Mesenteric fat pad (tissue), 1 donor: ENCODE data around the gene TRIM8. TPM values are rescaled to one million over a fixed set of nuclear protein-coding genes. Genes with fewer than 3 reads are reported as not detected.

ENCODE experiments used
- DNase-seq: peaks from one replicate; pipeline ENCODE4 v3.0.0-alpha.2; 2020; ENCODE audit warnings: low spot score
- long read RNA-seq: library from polyadenylated mRNA; unstranded; transcript quantifications from one replicate; pipeline ENCODE4 v2.0.0, GENCODE V29; 2020
- total RNA-seq: library from RNA; stranded (reverse); fragmentation: NEBNext Ultra II Directional; extraction: Animal tissue kit (Norgen Biotek cat#: 25700); gene quantifications from one replicate; pipeline ENCODE4 v1.2.1, GENCODE V29; 2021
- donor health status: DM: yes; HTN: yes; CAD: no.

Gene TRIM8, protein sequence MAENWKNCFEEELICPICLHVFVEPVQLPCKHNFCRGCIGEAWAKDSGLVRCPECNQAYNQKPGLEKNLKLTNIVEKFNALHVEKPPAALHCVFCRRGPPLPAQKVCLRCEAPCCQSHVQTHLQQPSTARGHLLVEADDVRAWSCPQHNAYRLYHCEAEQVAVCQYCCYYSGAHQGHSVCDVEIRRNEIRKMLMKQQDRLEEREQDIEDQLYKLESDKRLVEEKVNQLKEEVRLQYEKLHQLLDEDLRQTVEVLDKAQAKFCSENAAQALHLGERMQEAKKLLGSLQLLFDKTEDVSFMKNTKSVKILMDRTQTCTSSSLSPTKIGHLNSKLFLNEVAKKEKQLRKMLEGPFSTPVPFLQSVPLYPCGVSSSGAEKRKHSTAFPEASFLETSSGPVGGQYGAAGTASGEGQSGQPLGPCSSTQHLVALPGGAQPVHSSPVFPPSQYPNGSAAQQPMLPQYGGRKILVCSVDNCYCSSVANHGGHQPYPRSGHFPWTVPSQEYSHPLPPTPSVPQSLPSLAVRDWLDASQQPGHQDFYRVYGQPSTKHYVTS
- 146 TPM for total RNA-seq
- long read RNA-seq, full-length matches to known transcripts: 7 of 42 reads
- long read RNA-seq, partial matches to known transcripts: 0 of 42 reads
- long read RNA-seq, other reads (novel, unspliced or antisense): 35 of 42 reads

DNA sequence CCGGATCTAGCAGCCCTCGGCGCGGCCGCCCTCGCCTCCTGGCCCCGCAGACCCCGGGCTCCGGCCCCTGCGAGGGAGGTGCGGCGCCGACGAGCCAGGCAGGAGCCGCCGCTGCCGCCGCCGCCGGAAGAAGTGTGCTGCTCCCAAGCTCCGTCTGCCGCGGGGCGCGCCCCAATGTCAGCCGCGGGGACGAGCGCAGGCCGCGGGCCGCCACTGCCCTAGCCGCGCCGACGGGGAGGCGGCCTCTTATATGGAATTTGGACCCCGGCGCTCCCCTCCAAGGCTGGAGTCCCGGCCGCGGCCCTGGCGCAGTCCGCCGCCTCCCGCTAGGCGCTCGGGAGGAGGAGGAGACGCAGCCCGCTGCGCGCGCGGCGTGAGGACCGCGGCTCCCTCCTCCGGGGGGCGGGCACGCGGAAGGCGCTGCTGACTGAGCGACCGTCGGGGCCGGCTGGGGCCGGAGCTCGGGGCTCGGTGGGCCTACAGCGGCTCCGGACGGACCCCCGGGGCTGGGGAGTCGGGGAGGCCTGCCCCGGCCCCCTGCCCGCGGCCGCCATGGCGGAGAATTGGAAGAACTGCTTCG lies at the start of gene TRIM8:
Gene TRIM8 (plus strand): TSS at position 414 of the 580 bp plus-strand sequence. CDS start 139 bp downstream, at position 553.
- no peak for DNase-seq

DNA sequence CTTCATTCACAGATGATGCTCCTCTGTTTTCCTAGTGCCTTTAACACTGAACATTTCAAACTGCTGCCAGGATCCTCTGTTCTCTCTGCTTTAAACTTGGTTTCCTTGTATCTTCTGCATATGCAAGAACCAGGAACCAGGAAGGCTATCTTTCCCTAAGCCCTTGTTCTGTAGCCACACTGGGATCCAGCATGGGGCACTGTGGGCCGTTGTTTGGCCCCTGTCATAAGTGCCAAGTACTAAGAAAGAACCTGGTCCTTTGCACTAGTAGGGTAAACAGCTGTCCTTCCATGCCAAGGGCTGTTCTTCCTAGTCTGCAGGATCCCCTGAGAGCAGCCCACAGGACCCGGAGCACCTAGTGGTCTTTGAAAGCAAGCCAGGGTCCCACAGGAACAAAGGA lies 49.0 kb upstream of the TRIM8 start:
- DNase-seq: no peak

DNA sequence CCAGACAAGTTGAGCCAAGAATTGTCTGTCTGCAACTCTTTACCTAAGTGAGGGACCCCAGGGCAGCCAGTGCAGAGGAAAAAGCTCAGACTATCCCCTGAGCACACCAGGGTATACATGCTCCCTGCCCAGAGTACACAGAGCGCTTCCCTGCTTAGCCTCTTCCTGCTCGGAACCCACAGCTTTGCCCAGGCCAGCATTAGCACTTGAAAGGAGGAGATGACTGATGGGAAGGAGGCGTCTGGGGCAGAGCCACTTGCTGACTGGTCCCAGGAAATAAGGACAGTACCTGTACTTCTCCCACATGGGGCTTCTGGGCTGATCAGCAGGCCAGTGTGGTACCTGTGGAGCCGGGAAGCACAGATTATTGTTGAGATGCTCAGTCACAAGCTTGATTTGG lies 48.4 kb upstream of the TRIM8 start:
- no peak for DNase-seq

DNA sequence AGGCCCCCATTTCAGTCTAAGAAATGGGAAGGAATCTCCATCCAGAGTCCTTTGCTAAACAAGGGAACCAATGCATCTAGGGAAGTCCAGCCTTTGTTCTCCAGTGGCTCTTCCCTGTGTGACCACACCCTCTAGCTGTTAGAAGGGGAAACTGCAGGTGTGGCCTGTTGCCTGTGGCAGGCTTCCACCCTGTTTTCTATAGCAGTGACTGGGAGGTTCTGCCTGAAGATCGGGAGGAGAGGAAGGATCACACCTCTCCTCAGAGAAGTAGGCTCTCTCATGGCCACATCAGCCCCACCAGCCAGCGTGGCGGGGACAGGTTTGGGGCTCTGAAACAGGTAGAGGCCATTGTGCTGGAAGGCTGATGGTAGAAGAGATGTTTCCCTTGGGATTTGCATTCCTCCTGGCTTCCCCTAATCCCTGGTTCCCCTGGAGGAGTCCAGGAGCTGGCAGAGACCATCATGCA lies 47.7 kb upstream of the TRIM8 start:
- no peak for DNase-seq

DNA sequence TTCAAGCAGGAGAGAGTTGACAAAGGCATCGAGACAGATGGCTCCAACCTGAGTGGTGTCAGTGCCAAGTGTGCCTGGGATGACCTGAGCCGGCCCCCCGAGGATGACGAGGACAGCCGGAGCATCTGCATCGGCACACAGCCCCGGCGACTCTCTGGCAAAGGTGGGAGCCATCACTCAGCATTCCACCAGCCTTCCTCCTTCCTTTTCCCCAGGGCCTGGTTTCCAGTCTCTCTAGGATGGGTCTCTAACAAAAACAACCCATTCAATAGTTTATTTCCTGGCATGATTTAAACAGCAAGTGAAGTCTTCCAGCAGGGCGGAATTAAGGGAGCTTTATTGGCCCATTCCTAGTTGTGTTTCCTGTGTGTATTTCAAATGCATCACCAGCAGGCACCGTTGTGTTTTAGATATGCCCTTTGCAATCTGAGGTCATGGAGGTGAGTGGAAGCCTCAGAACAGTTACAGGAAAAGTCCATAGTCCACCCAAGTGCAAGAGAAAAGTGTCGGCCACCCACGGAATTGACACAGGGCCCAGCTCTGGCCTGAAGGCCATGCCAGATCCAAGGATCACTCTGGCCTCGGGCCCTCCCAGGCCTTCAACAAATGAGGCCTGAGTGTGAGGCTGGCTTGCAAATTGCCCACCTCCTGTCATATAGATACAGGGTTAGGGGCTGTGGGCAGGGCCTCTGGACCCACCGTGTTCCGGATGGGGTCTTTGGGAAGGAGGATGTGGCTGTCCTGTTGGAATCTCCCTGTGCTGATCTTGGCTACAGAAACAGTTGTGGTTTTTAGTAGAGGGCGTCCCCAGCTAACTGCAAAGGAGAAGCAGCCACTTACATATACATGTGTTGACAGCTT lies 46.9 kb upstream of the TRIM8 start:
- no peak for DNase-seq

DNA sequence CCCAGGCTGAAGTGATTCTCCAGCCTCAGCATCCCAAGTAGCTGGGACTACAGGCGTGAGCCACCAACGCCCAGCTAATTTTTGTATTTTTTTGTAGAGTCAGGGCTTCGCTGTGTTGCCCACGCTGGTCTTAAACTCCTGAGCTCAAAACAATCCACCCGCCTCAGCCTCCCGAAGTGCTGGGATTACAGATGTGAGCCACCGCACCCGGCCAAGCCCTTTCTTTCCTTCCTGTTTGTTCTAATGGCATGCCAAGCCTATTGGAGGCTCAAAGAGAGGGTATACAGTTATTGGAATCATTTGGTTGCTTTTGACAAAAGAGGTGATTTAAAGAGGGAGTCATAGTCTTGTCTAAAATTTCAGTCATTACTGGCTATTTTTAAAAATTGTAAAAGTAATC lies 46.0 kb upstream of the TRIM8 start:
- DNase-seq: no peak

DNA sequence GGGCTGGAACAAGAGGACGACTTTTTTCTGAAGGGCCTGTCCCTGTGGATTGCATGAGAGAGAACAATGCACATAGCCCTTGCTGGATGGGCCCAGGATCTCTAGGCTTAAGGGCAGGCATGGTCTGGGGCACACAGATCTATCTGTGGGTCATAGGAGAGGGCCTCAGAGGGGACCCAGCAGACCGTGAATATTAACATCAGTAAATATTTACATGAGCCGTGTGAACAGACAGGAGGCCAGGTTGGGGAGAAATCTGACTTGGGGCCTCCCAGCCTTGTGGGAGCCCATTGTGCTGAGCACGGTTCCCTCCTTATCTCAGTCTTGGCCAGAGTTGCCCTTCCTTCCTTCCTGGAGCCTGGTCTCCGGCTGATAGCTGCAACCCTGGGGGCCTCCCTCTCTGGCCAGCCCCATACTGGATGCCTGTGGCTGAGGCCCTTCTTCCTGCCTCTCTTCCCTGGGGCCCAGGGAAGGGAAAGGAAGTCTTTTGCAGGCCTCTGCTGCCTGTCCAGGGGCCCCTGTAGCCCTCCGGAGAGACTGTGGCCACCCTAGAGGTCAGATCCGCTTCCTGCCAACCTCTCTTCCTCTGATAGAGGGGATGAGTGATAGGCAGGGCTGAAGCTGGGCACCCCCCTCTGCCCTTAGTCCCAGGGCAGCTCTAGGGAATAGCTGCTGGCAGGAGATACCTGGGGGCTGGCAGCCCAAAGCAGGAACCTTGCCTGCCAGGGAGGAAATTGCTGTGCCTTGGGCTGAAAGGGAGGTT lies 44.5 kb upstream of the TRIM8 start:
- no peak for DNase-seq

DNA sequence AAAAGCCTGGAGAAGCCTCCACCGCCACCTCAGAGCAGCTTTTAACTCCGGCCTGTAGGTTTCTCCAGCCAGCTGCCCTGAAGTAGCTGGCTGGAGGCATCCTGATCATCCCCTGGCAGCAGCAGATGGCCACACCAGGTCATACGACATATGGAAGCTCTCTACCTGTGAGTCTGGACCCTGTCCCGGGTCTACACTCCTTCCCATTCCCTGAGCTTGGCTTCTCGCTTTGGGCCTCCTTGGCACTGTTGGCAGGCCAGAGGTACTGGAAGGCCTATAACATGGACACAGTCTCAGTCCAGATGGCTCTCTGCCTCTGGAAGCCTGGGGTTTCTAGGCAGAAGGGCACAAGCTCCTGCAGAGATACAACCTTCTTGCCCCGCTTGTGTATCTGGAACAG lies 43.5 kb upstream of the TRIM8 start:
- no peak for DNase-seq

DNA sequence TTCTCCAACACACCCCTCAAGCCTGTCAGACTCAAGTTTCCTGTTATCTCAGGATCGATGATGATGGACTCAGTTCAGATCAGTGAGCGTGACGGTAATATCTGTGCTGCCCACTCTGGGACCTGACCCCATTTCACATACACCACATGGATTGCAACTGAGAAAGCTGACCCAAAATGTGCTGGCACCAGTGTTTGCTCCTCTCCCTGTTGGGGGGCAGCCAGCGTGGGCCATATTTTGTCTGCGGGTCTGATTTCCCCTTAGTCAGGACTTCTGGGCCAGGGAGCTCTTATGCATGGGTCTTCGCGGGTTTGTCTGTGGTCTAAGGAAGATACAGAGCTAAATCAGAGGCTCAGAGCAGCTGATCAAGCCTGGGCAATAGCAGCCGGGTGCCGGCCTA lies 42.6 kb upstream of the TRIM8 start:
- no peak for DNase-seq

DNA sequence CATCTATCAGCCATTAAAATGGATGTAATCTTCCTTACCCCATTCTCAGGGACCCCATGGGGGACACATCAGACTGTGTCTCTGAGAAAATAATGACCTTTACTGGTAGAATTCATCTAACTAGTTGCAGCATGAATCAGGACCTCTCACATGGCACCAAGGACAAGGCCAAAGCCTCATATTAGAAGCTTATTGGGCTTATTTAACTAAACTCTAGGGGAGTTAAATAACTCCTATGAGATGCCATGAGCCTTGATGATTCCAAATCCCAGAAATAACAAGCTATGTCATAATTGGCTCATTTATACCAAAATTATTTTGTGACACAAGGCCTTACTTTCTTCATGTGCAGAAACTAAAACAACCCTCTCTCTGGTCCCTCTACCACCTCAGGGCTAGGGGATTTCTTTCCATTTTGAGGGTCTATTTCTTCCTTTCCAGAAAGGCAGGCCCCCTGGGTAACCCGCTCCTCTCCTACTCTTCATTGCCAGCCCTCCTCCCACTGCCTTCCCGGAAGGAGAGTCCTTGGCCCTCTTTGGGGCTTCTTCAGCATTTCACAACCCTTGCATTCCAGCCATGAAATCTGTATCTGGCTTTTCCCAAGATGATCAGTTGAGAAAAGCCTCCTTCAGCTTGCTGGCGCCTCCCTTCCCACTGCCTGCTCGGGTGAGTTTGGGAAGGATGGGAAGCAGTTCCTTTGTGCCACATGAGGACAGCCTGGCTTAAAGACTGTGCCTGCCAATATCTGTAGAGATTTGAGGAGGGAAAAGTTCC lies 41.8 kb upstream of the TRIM8 start:
- DNase-seq: no peak

DNA sequence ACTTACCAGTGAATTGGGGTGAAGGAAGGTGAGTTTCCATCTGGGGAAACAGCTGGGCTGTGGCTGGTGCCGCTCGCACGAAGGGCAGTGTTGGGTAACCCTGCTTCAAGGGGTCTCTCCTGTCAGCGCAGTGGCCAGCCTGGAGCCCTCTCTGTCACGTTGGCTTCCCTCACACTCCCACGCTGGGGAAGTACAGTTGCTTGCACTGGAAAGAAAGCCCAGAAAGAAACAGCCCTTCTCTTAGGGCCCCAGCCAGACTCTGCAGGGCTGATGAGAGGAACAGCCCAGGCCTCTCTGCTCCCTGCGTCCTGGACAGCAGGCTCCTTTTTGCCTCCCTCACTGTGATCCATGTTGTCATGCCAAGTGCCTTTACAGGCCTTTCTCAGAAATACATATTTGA lies 40.3 kb upstream of the TRIM8 start:
- DNase-seq: no peak

DNA sequence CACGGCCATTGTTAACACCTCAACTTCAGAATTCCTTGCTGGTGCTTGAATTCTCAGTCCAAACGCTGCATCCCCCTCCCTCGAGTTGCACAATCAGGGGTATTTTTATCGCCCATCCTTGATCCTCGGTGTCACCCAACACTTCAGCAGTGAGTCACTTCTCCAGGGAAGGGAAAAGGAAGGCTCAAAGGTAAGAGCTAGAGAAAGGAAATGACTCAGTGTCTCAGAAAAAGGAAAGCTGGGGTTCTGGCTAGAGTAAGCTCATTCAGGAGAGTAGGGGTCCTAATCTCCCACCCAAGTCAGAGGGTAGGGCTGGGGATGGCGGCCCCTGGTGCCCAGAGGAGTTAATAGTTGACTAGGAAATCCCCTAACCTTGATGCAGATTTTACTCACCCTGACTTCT lies 39.8 kb upstream of the TRIM8 start:
- no peak for DNase-seq

DNA sequence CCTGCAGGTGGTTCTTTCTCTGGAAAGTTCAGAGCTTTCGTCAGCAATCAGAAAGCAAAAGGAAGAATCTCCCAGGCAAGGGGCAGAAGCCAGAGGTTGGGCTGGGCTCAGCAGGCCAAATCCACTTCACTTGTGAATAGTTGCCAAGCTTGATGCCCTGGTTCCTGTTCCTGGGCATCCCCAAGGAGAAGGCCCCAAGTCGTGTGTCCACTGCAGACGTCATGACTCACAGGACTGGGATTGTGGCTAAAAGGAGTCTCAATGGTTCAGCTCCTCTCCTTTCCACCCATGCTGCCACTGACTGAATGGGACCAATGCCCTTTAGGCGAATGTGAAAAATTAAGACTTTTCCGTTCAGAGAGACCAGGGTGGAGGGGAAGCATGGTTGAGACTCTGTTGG lies 38.6 kb upstream of the TRIM8 start:
- no peak for DNase-seq

DNA sequence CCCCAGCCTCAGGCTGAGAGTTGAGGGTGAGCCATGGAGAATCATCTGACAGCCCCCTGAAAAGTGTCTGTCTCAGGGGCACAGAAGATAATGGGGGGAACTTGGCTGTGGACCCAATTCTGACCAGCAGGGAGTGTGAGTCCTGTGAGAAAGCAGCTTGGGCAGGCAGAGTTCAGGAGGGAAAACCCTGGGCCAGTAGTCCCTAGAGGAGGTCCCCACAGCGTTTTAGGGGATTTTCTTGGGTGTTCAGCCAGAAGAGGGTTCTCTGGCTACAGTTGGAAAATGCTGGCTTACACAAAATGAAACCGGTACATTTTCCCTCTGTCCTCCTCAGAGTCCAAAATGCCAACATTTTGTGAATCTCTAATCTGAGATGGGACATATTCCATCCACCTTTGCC lies 35.8 kb upstream of the TRIM8 start:
- DNase-seq: no peak

DNA sequence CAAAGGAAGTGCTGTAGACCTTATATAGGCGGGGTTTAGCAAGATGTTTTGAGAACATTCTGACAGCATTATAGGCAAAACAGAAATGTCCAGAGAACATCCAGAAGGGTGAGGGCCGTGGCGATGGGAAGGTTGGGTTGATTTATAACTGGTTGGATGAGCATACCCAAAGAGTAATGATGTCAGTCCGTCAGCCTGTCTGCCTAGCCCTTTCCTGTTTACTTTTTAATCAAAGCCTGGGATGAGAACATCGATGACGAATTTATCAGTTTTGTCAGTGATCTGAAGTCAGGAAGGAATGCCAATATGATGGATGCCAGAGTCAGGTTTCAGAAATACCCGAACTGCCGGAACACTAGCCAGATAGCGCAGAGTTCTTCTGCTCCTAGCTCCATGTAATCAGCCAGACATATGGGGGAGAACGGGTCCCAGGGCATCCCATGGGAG lies 33.8 kb upstream of the TRIM8 start:
- DNase-seq: no peak

DNA sequence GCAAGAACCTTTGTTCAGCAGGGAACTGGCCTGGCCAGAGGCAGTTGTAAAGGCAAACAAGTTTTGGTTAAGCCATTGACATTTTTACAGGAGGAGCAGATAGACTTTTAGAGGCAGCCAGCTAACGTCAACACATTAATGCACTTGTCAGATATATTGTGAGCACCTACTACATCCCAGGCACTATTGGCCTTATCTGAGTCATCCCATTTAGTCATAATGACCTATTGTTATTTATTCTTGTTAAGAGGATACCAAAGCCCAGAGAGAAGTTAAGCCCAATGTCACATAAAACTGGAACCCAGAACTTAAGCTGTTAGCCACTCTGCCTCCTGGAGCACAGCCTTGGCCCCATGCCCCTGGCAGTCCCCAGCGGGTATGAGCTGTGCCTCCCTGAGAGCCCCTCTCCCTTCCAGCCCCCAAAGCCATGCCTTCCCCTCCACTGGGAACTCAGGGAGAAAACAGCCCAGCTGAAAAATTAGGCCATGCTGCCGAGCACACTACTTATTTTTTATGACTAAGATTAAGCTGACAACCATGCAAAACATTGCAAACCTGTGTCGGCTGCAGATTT lies 32.7 kb upstream of the TRIM8 start:
- no peak for DNase-seq

DNA sequence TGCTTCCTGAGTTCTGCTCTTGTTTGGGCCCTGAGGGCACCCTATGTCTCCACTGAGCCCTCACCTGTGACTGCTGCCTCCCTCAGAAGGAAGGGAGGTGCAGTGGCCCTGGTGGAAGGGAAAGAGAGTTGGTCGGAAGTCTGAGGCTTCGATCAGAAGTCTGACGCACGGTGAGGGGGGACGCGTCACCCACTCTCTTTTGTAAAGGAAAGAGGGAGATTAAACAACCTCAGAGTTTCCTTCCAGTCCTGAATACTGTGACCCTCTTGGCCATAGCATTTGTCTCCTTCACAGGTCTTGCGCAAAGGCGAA lies 31.4 kb upstream of the TRIM8 start:
- no peak for DNase-seq

DNA sequence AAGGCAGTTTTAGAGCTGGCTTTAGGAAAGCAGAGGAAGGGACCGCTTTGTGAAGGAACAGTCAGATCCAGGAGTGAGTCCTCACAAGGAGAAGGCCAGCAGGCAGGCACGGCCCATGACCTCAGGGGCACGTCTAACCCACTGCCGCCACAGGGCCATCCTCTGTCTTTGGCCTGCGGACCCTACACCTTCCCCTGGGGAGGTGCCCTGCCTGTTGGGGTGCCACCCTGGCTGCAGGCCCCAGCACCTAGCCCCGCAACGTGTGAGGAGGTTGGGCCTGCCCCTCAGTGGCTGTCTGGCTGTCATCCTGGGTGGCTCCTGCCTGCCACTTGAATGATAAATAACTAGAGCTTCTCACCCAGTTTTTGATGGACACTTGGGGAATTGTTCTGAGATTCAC lies 31.0 kb upstream of the TRIM8 start:
- no peak for DNase-seq

DNA sequence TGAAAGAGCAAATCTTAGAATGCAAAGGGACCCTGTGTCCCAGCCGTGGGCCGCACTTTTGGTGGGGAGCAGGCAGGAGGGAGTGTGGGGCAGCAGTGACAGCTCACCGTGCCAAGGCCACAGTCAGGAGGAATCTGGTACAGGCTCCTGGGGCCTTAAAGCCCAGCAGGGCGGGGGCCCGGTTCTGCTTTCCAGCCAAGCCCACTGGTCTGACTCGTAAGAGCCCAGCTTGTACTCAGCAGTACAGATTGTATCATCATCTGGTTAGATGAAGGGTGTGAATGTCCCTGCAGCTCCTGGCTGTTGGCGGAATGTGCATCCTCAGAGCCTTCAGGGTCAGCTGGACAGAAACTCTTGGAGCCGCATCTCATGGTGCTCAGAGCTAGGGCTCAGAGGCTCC lies 30.5 kb upstream of the TRIM8 start:
- no peak for DNase-seq

DNA sequence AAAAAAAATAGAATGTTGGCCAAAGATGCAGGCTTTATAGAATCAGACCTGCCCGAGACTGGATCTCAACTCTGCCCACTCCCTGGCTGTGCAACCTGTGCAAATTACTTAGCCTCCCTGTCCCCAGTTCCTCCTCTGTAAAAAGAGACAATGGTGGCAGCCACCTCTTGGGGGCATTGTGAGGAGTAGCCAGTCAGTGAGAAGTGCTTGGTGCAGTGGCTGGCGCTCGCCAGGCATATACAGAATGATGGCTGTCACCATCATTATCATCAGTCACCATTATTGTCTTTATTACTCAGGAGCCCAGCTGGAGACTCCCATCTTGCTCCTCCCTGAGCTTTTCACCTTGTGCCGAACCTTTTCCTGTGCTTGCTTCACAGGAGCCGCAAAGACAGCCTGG lies 29.4 kb upstream of the TRIM8 start:
- no peak for DNase-seq
